HG02763 (cell line): ENCODE measurements around the gene IL23R.

Source experiments
- ATAC-seq: cut with Tn5 transposase; IDR thresholded peaks from one replicate; pipeline ENCODE4 v1.9.1; 2021; ENCODE audit warnings: mild to moderate bottlenecking, moderate library complexity; ENCODE audit not compliant: unreplicated experiment

The IL23R gene

GRCh38 chr1:67294836-67295617, 128.8 kb downstream of the IL23R start:
- ATAC-seq = no peak

GRCh38 chr1:67298762-67299161, 132.5 kb downstream of the IL23R start:
- ATAC-seq = no peak

GRCh38 chr1:67299296-67299695, 133.0 kb downstream of the IL23R start:
- no peak for ATAC-seq

- no peak for ATAC-seq
Measured at GRCh38 chr1:67300561-67300960, 134.3 kb downstream of the IL23R start.

GRCh38 chr1:67304023-67304422, 137.8 kb downstream of the IL23R start:
- no peak for ATAC-seq

- ATAC-seq = no peak
Measured at GRCh38 chr1:67306547-67306946, 140.3 kb downstream of the IL23R start.

GRCh38 chr1:67307251-67308060, 141.2 kb downstream of the IL23R start, which contains the start of gene IL12RB2:
IL12RB2 (plus strand) TSS chr1:67307873; CDS start chr1:67320369, 12,496 bp downstream.
- ATAC-seq = no peak

GRCh38 chr1:67308136-67308535, 141.9 kb downstream of the IL23R start:
- ATAC-seq = no peak
